ENCODE data around the gene TDRD12. TPM values are rescaled to one million over a fixed set of nuclear protein-coding genes. Genes with fewer than 3 reads are reported as not detected.

Gene TDRD12
- total RNA-seq, 1 experiment from 2014 or later: 1.3 TPM

- no peak overlapping the region for H3K23ac ChIP-seq (ENCODE audit: insufficient read length, low read depth, low read length)
- no peak for TF ChIP-seq CTCF (conservative IDR thresholded peaks at IDR 0.05)
- no peak overlapping the region for H3K56ac ChIP-seq (ENCODE audit: insufficient read length, low read depth, low read length)
- no peak overlapping the region for H2BK5ac ChIP-seq (ENCODE audit: insufficient read length, low read length)
- Mint-ChIP-seq H3K4me3 (no peak overlapping the region), H3K27me3 (ENCODE audit: low read depth) (no peaks in the 10 kb centered on the region), H3K9me3 (no peaks in the 10 kb centered on the region), H3K27ac (no peak overlapping the region), H3K36me3 (ENCODE audit: insufficient read depth in 1 of 3, low read depth in 3 of 3) (no peaks in the 10 kb centered on the region), H3K4me1 (no peaks in the 10 kb centered on the region)
- no peak overlapping the region for H4K91ac ChIP-seq (ENCODE audit: insufficient read length, low read depth, low read length)
- no peak overlapping the region for H3T11ph ChIP-seq (ENCODE audit: low read length)
- no peak overlapping the region for H3K27ac ChIP-seq (ENCODE audit: insufficient read length, low read depth, low read length)
- H2BK120ac ChIP-seq (ENCODE audit: low read depth, low read length, poor library complexity, severe bottlenecking): no peak overlapping the region
- H2BK15ac ChIP-seq (ENCODE audit: low read depth, low read length): no peak overlapping the region
- H3K79me2 ChIP-seq (ENCODE audit: insufficient read depth, low read length): no peaks in the 10 kb centered on the region
- H2AK5ac ChIP-seq (ENCODE audit: insufficient read length, low read length): no peak overlapping the region
- H3K9ac ChIP-seq (ENCODE audit: extremely low read depth, insufficient read length, low read length): no peak overlapping the region
- no peaks in the 10 kb centered on the region for H3K79me1 ChIP-seq (ENCODE audit: insufficient read depth, low read depth, low read length, poor library complexity, severe bottlenecking)
- no peak for DNase-seq
- H2AFZ ChIP-seq (ENCODE audit: low read length): no peak overlapping the region
- no peaks in the 10 kb centered on the region for H3K4me1 ChIP-seq (ENCODE audit: insufficient read depth, low read length)
- H4K5ac ChIP-seq (ENCODE audit: insufficient read length, low read depth, low read length): no peak overlapping the region
- H3K4ac ChIP-seq (ENCODE audit: low read depth, low read length): no peak overlapping the region
- no peaks in the 10 kb centered on the region for H3K9me3 ChIP-seq (ENCODE audit: control insufficient read depth, low read depth, low read length)
- no peaks in the 10 kb centered on the region for H3K23me2 ChIP-seq (ENCODE audit: insufficient read length, low read depth, low read length, poor library complexity, severe bottlenecking)
- no peak overlapping the region for H2BK12ac ChIP-seq (ENCODE audit: insufficient read length, low read depth, low read length)
- H3K27me3 ChIP-seq (ENCODE audit: insufficient read depth, low read length): no peaks in the 10 kb centered on the region
- H3K14ac ChIP-seq (ENCODE audit: insufficient read depth, low read length): no peak overlapping the region
- WGBS (ENCODE audit: extremely low coverage, insufficient read length, low lambda C conversion rate): no CpG with 5 or more reads among the region's 5 CpGs
- no peak overlapping the region for H3K18ac ChIP-seq (ENCODE audit: insufficient read length, low read depth, low read length)
- no peak overlapping the region for H2BK20ac ChIP-seq (ENCODE audit: low read depth, low read length, poor library complexity, severe bottlenecking)
- H4K20me1 ChIP-seq (ENCODE audit: control insufficient read depth, insufficient read depth, insufficient read length): no peaks in the 10 kb centered on the region
- H3K4me2 ChIP-seq (ENCODE audit: insufficient read depth, insufficient read length, low read length): no peak overlapping the region
- no peak overlapping the region for H4K8ac ChIP-seq (replicated peaks; ENCODE audit: insufficient read length, low read depth, low read length)
Observed at GRCh38 chr19:32857584-32857983, 138.0 kb downstream of the TDRD12 start.

All from H9 (cell line).